DND-41 (cell line): ENCODE measurements around the gene KRTAP2-4.

Experiments
- EZH2 ChIP-seq: IDR thresholded peaks from 3 replicates; pipeline ENCODE4 v1.6.1; 2012; ENCODE audit warnings: borderline replicate concordance, low read depth, mild to moderate bottlenecking, moderate library complexity, low read length, inconsistent platforms; ENCODE audit not compliant: severe bottlenecking
- TF ChIP-seq, protein P1 (sequence below): IDR thresholded peaks from 2 replicates; pipeline ENCODE4 v1.5.1; 2012; ENCODE audit warnings: borderline replicate concordance, low read length, moderate library complexity, mild to moderate bottlenecking; ENCODE audit not compliant: poor library complexity, severe bottlenecking; ENCODE audit errors: extremely low read depth

DNA sequence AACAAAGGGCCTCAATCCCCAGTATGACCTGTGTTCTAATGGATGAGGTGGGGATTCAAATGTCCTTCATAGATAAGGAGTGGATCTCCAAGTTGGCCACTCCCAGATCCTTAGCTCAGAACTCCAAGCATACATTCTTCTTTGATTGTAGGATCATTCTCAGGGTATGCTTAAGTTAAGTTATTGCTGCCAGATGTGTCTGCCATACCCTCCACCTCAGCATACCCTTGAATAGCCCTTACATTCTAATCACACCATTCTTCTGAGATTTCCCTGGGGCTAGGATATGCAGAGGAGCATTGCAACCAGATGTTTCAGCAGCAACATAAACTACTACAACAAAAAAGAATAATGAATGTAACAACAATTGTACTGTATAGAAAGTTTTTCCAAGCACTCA is 1.6 kb upstream of the KRTAP2-4 start:
- TF ChIP-seq, protein P1, sequence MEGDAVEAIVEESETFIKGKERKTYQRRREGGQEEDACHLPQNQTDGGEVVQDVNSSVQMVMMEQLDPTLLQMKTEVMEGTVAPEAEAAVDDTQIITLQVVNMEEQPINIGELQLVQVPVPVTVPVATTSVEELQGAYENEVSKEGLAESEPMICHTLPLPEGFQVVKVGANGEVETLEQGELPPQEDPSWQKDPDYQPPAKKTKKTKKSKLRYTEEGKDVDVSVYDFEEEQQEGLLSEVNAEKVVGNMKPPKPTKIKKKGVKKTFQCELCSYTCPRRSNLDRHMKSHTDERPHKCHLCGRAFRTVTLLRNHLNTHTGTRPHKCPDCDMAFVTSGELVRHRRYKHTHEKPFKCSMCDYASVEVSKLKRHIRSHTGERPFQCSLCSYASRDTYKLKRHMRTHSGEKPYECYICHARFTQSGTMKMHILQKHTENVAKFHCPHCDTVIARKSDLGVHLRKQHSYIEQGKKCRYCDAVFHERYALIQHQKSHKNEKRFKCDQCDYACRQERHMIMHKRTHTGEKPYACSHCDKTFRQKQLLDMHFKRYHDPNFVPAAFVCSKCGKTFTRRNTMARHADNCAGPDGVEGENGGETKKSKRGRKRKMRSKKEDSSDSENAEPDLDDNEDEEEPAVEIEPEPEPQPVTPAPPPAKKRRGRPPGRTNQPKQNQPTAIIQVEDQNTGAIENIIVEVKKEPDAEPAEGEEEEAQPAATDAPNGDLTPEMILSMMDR, result no peak
- TF ChIP-seq EZH2, result no peak
